HCT116 (cell line): Measurements from ENCODE around the gene TADA2B. TPM values are rescaled to one million over a fixed set of nuclear protein-coding genes. Genes with fewer than 3 reads are reported as not detected.

ENCODE experiments used
- ATAC-seq: fragments of 200-7000 bp; cut with Tn5 transposase; 2 replicates; pipeline ENCODE4 v1.9.1; 2020; ENCODE audit warnings: mild to moderate bottlenecking, moderate library complexity
- BruUV-seq: library from RNA; stranded (reverse); fragments of 400-500 nt; replicated peaks from 2 replicates; lab custom pipeline; 2021; lab: Mats Ljungman, UMichigan
- CTCF ChIA-PET: fragments of 300-600 bp; sonication (Branson Sonifier 250); formaldehyde crosslinking; loops from one replicate; lab custom pipeline; 2021; ENCODE audit warnings: antibody characterized with exemption; lab: Charles Lee
- POLR2A ChIA-PET: fragments of 300-600, 350-600 bp; sonication (Branson Sonifier 250); formaldehyde crosslinking; loops from one replicate; lab custom pipeline; 2021; ENCODE audit warnings: antibody characterized with exemption; lab: Charles Lee
- RAD21 ChIA-PET, 2 experiments: fragments of 300-600 bp; sonication (Branson Sonifier 250); formaldehyde crosslinking; loops; one replicate each; lab custom pipeline; 2023; ENCODE audit warnings: low total read pairs in 2 of 2; ENCODE audit not compliant: uncharacterized antibody in 2 of 2, unreplicated experiment in 2 of 2, low non-redundant PET in 1 of 2; lab: Charles Lee
- DNase-seq: peaks from one replicate; pipeline ENCODE4 v3.0.0-alpha.2; 2010; ENCODE audit warnings: low read depth, low spot score
- H2AFZ ChIP-seq: fragments of 200-600 bp; shearing (Covaris generic), sonication (generic); 2 replicates; pipeline ENCODE4 v1.6.1; 2017; ENCODE audit warnings: low read depth, mixed run types, mixed read lengths, antibody characterized with exemption, low read length; ENCODE audit not compliant: poor library complexity, severe bottlenecking
- H3K27ac ChIP-seq: 2 replicates; pipeline ENCODE4 v1.5.1; 2012; ENCODE audit warnings: low read depth, low read length
- H3K27me3 ChIP-seq: fragments of 200-600 bp; sonication (generic); 2 replicates; pipeline ENCODE4 v1.6.1; 2016; ENCODE audit warnings: mixed run types, low read length, mixed read lengths; ENCODE audit not compliant: insufficient read depth
- H3K36me3 ChIP-seq, 2 experiments: fragments of 200-500 bp in 1 of 2; fragments of 200-600 bp in 1 of 2; sonication (Bioruptor generic) in 1 of 2; sonication (generic) in 1 of 2; 2 replicates each; pipeline versions ENCODE4 v1.5.1 to v1.6.1; 2014 to 2016; ENCODE audit warnings: low read length in 2 of 2, inconsistent platforms in 1 of 2, mixed read lengths in 1 of 2, mixed run types in 1 of 2; ENCODE audit not compliant: insufficient read depth in 2 of 2, control insufficient read depth in 1 of 2
- H3K4me1 ChIP-seq, 2 experiments: fragments of 200-600 bp in 1 of 2; sonication (generic) in 1 of 2; 2 replicates each; pipeline versions ENCODE4 v1.5.1 to v1.6.1; 2012 to 2017; ENCODE audit warnings: low read length in 2 of 2, inconsistent platforms in 1 of 2, mild to moderate bottlenecking in 1 of 2, mixed read lengths in 1 of 2, mixed run types in 1 of 2, moderate library complexity in 1 of 2; ENCODE audit not compliant: insufficient read depth in 2 of 2, control insufficient read depth in 1 of 2
- H3K4me2 ChIP-seq: fragments of 200-600 bp; sonication (generic); 2 replicates; pipeline ENCODE4 v1.6.1; 2017; ENCODE audit warnings: mixed run types, low read length, mixed read lengths
- H3K4me3 ChIP-seq, 2 experiments: fragments of 200-600 bp in 1 of 2; sonication (generic) in 1 of 2; replicated peaks in 1 of 2; 2 replicates each; pipeline ENCODE4 v1.5.1; 2011 to 2016; ENCODE audit warnings: low read length in 2 of 2, control low read depth in 1 of 2, low read depth in 1 of 2, mild to moderate bottlenecking in 1 of 2, mixed read lengths in 1 of 2, mixed run types in 1 of 2
- H3K79me2 ChIP-seq: fragments of 200-600 bp; sonication (generic); 2 replicates; pipeline ENCODE4 v1.6.1; 2017; ENCODE audit warnings: mild to moderate bottlenecking, mixed run types, low read length, moderate library complexity, mixed read lengths; ENCODE audit not compliant: insufficient read depth
- H3K9ac ChIP-seq: fragments of 200-600 bp; sonication (generic); 2 replicates; pipeline ENCODE4 v1.6.1; 2016; ENCODE audit warnings: low read length, mixed read lengths
- H3K9me2 ChIP-seq: fragments of 200-600 bp; sonication (generic), shearing (Covaris generic); 2 replicates; pipeline ENCODE4 v1.6.1; 2017; ENCODE audit warnings: mixed run types, mild to moderate bottlenecking, moderate library complexity; ENCODE audit not compliant: insufficient read depth
- H3K9me3 ChIP-seq, 2 experiments: fragments of 200-500 bp in 1 of 2; fragments of 200-600 bp in 1 of 2; sonication (Bioruptor generic) in 1 of 2; sonication (generic) in 1 of 2; 2 replicates each; pipeline ENCODE4 v1.6.1; 2014 to 2017; ENCODE audit warnings: low read length in 2 of 2, mixed read lengths in 2 of 2, inconsistent platforms in 1 of 2, low read depth in 1 of 2, mild to moderate bottlenecking in 1 of 2, mixed run types in 1 of 2, moderate library complexity in 1 of 2; ENCODE audit not compliant: control insufficient read depth in 1 of 2, insufficient read depth in 1 of 2
- H4K20me1 ChIP-seq: fragments of 200-600 bp; sonication (generic), shearing (Covaris generic); 2 replicates; pipeline ENCODE4 v1.6.1; 2017; ENCODE audit warnings: mixed run types, mild to moderate bottlenecking, moderate library complexity; ENCODE audit not compliant: insufficient read depth
- ELF1 ChIP-seq: IDR thresholded peaks from 2 replicates; pipeline ENCODE4 v1.6.1; 2012; ENCODE audit warnings: low read depth, borderline replicate concordance
- EZH2 ChIP-seq: fragments of 200-600 bp; sonication (generic); IDR thresholded peaks from 2 replicates; pipeline ENCODE4 v1.6.1; 2017; ENCODE audit warnings: antibody characterized with exemption, mixed run types
- EZH2phosphoT487 ChIP-seq: fragments of 200-600 bp; IDR thresholded peaks from 2 replicates; pipeline ENCODE4 v1.6.1; 2018; ENCODE audit warnings: antibody characterized with exemption, borderline replicate concordance
- FOSL1 ChIP-seq: IDR thresholded peaks from 2 replicates; pipeline ENCODE4 v1.6.1; 2012; ENCODE audit warnings: low read depth
- POLR2AphosphoS5 ChIP-seq: IDR thresholded peaks from 2 replicates; pipeline ENCODE4 v1.6.1; 2011; ENCODE audit warnings: mild to moderate bottlenecking, low read depth, low read length, moderate library complexity
- RAD21 ChIP-seq: IDR thresholded peaks from 2 replicates; pipeline ENCODE4 v1.6.1; 2012; ENCODE audit warnings: low read depth, mild to moderate bottlenecking
- SIN3A ChIP-seq: IDR thresholded peaks from 2 replicates; pipeline ENCODE4 v1.6.1; 2012; ENCODE audit warnings: low read depth
- SRF ChIP-seq: IDR thresholded peaks from 2 replicates; pipeline ENCODE4 v1.6.1; 2012; ENCODE audit warnings: low read depth
- TCF7L2 ChIP-seq: IDR thresholded peaks from 2 replicates; pipeline ENCODE4 v1.7.0; 2011; ENCODE audit warnings: borderline replicate concordance, inconsistent platforms; ENCODE audit not compliant: insufficient read depth, insufficient read length; ENCODE audit errors: extremely low read depth
- ZFX ChIP-seq: fragments of 450-650 bp; IDR thresholded peaks from 2 replicates; pipeline ENCODE4 v1.6.1; 2017
- ZNF274 ChIP-seq: fragments of 200-500 bp; sonication (Bioruptor generic); IDR thresholded peaks from 2 replicates; pipeline ENCODE4 v1.6.1; 2014; ENCODE audit warnings: mild to moderate bottlenecking, low read depth, low read length, inconsistent platforms
- intact Hi-C: fragments of 100-400 bp; cut with micrococcal nuclease; formaldehyde crosslinking; loops from 2 replicates; pipeline ENCODE4 v1.10.0; 2022
- total RNA-seq: library from RNA; stranded (reverse); gene quantifications from one replicate; pipeline ENCODE4 v1.2.1, GENCODE V29; 2021; ENCODE audit not compliant: unreplicated experiment
- TF ChIP-seq, protein P1 (sequence below): IDR thresholded peaks from 2 replicates; pipeline ENCODE4 v1.6.1; 2011; ENCODE audit warnings: mild to moderate bottlenecking, low read length, moderate library complexity; ENCODE audit not compliant: insufficient replicate concordance; ENCODE audit errors: extremely low read depth
- TF ChIP-seq, protein P2 (sequence below), 3 experiments: fragments of 200-600 bp in 1 of 3; sonication (generic) in 1 of 3; IDR thresholded peaks in 2 of 3; conservative IDR thresholded peaks in 1 of 3; 2 replicates each; pipeline ENCODE4 v1.5.1; 2012 to 2017; ENCODE audit warnings: low read depth in 2 of 3, low read length in 2 of 3, antibody characterized with exemption in 1 of 3, borderline replicate concordance in 1 of 3, control low read depth in 1 of 3, mild to moderate bottlenecking in 1 of 3, mixed read lengths in 1 of 3, mixed run types in 1 of 3, moderate library complexity in 1 of 3; ENCODE audit not compliant: insufficient read depth in 1 of 3
- TF ChIP-seq, protein P3 (sequence below): IDR thresholded peaks from 2 replicates; pipeline ENCODE4 v1.6.1; 2012; ENCODE audit warnings: low read depth

TADA2B gene
- total RNA-seq, 1 experiment from 2014 or later, result 13.4 TPM

GRCh38 chr4:7002336-7002735, 40.8 kb upstream of the TADA2B start:
- RAD21 ChIA-PET, result no interaction called here
- ATAC-seq, result no peak

More at GRCh38 chr4:7002336-7002735, 40.8 kb upstream of the TADA2B start:
- intact Hi-C loops, result no loop called here
- H3K9me2 ChIP-seq, result no peaks in the 10 kb centered on the region
- H3K27ac ChIP-seq, result no peak overlapping the region
- H4K20me1 ChIP-seq, result no peaks in the 10 kb centered on the region
- no peaks in the 10 kb centered on the region for H3K27me3 ChIP-seq
- no TSS peak for BruUV-seq
- H3K4me2 ChIP-seq, result no peak overlapping the region
- H3K9ac ChIP-seq, result no peak overlapping the region
- H3K9me3 ChIP-seq, result no peaks in the 10 kb centered on the region
- H3K36me3 ChIP-seq, result peaks cover 10 to 33% of the 10 kb centered on the region in 2 experiments; a peak in 1 of 4 replicates
- ChIA-PET CTCF (no interaction called here), POLR2A (no interaction called here)
- DNase-seq, result no peak
- H3K79me2 ChIP-seq, result peaks cover 26% of the 10 kb centered on the region; the same call in 1 of the 2 replicates
- H2AFZ ChIP-seq, result no peak overlapping the region
- H3K4me3 ChIP-seq, result no peak overlapping the region
- TF ChIP-seq ZFX (no peak), ELF1 (no peak), RAD21 (no peak), EZH2 (no peak), FOSL1 (no peak), ZNF274 (no peak), EZH2phosphoT487 (no peak), POLR2AphosphoS5 (no peak), TCF7L2 (no peak), SRF (no peak), SIN3A (no peak)
- TF ChIP-seq, protein P1, sequence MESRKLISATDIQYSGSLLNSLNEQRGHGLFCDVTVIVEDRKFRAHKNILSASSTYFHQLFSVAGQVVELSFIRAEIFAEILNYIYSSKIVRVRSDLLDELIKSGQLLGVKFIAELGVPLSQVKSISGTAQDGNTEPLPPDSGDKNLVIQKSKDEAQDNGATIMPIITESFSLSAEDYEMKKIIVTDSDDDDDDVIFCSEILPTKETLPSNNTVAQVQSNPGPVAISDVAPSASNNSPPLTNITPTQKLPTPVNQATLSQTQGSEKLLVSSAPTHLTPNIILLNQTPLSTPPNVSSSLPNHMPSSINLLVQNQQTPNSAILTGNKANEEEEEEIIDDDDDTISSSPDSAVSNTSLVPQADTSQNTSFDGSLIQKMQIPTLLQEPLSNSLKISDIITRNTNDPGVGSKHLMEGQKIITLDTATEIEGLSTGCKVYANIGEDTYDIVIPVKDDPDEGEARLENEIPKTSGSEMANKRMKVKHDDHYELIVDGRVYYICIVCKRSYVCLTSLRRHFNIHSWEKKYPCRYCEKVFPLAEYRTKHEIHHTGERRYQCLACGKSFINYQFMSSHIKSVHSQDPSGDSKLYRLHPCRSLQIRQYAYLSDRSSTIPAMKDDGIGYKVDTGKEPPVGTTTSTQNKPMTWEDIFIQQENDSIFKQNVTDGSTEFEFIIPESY, result no peak
- TF ChIP-seq, protein P2, sequence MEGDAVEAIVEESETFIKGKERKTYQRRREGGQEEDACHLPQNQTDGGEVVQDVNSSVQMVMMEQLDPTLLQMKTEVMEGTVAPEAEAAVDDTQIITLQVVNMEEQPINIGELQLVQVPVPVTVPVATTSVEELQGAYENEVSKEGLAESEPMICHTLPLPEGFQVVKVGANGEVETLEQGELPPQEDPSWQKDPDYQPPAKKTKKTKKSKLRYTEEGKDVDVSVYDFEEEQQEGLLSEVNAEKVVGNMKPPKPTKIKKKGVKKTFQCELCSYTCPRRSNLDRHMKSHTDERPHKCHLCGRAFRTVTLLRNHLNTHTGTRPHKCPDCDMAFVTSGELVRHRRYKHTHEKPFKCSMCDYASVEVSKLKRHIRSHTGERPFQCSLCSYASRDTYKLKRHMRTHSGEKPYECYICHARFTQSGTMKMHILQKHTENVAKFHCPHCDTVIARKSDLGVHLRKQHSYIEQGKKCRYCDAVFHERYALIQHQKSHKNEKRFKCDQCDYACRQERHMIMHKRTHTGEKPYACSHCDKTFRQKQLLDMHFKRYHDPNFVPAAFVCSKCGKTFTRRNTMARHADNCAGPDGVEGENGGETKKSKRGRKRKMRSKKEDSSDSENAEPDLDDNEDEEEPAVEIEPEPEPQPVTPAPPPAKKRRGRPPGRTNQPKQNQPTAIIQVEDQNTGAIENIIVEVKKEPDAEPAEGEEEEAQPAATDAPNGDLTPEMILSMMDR (IDR thresholded peaks at IDR 0.05 in 2 of 3, conservative IDR thresholded peaks at IDR 0.05 in 1 of 3; ENCODE audit: borderline replicate concordance in 1 of 3, insufficient read depth in 1 of 3, low read depth in 2 of 3, low read length in 2 of 3), result no peak
- TF ChIP-seq, protein P3, sequence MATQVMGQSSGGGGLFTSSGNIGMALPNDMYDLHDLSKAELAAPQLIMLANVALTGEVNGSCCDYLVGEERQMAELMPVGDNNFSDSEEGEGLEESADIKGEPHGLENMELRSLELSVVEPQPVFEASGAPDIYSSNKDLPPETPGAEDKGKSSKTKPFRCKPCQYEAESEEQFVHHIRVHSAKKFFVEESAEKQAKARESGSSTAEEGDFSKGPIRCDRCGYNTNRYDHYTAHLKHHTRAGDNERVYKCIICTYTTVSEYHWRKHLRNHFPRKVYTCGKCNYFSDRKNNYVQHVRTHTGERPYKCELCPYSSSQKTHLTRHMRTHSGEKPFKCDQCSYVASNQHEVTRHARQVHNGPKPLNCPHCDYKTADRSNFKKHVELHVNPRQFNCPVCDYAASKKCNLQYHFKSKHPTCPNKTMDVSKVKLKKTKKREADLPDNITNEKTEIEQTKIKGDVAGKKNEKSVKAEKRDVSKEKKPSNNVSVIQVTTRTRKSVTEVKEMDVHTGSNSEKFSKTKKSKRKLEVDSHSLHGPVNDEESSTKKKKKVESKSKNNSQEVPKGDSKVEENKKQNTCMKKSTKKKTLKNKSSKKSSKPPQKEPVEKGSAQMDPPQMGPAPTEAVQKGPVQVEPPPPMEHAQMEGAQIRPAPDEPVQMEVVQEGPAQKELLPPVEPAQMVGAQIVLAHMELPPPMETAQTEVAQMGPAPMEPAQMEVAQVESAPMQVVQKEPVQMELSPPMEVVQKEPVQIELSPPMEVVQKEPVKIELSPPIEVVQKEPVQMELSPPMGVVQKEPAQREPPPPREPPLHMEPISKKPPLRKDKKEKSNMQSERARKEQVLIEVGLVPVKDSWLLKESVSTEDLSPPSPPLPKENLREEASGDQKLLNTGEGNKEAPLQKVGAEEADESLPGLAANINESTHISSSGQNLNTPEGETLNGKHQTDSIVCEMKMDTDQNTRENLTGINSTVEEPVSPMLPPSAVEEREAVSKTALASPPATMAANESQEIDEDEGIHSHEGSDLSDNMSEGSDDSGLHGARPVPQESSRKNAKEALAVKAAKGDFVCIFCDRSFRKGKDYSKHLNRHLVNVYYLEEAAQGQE, result no peak
- H3K4me1 ChIP-seq, result peaks cover 17 to 35% of the 10 kb centered on the region in 2 experiments
